Smooth muscle cell of the brain vasculature (primary cell): ENCODE results near the gene PHLDB1.

ENCODE experiments used
- DNase-seq: peaks from one replicate; pipeline ENCODE4 v3.0.0-alpha.2; 2012; ENCODE audit warnings: low read depth, low spot score

The PHLDB1 gene

DNA sequence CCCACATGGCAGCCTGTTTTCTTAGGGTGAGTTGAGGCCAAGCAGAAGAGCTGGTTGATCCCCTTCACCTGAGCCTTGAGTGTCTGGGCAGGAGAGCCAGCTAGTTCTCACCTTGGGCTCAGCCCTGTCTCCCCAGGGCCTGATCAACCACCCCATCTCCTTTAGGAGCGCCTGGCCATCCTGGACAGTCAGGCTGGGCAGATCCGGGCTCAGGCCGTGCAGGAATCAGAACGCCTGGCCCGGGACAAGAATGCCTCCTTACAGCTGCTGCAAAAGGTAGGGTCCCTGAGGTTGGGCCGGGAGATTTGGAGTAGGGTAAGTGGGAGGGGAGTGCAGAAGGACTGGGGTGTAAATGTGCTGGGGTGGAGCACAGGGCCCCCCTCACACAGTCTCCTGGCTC, 31.3 kb downstream of the PHLDB1 start:
- DNase-seq = no peak

GRCh38 chr11:118639899-118640298, 32.5 kb downstream of the PHLDB1 start:
- DNase-seq = no peak

DNA sequence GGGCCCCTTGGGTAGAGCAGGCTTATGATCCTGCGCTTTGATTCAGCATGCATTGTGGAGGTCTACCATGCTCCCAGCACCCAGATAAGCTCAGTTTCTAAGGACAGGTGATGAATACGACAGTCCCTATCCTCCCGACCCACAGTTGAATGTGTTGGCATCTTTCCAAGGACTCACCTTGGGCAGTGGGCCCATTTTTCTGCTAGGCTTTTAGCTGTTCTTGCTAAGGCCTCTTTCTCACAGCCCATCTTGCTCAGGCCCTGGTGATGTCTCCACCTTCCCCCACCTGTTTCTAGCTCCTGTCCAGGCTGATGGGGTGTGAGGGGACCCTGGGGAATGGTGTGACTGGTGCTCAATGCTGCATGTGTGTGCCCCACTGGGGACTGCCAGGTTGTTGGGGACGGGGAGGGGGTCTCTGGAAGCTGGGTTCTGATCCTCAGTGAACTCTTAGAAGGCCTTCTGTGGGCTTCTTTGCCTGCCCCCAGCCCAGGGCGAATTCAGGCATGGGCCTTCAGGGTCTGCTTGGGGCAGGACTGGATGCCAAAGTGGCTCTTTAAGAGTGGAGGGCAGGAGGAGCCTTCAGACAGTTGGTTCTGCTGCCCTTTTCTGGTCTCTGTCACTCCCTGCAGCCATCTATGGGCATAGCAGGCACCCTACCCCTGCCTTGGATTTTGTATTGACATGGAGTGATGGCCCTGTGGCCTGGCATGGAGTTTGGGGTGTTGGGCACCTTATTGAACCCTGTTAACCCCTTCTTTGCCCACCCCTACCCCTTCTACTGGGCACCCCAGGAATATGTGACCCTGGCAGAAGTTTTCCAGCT, 33.1 kb downstream of the PHLDB1 start:
- DNase-seq = no peak

- DNase-seq = no peak
Measured at GRCh38 chr11:118641397-118642019, 34.1 kb downstream of the PHLDB1 start.

- DNase-seq = no peak
Measured at GRCh38 chr11:118643142-118643994, 36.0 kb downstream of the PHLDB1 start.

DNA sequence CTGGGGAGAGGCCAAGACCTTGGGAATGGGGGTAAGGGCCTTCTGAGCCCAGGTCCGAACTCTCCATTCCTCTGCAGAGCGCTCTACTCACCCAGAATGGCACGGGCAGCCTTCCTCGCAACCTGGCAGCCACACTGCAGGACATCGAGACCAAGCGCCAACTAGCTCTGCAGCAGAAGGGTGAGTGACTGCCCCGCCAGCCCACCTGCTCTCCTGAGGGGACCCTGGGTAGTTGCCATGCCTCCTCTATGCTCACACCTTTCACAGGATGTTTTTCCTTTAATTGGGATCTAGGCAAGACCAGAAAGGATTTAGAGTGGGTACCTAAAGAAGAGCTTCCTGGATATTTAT, 36.6 kb downstream of the PHLDB1 start:
- DNase-seq = no peak

DNA sequence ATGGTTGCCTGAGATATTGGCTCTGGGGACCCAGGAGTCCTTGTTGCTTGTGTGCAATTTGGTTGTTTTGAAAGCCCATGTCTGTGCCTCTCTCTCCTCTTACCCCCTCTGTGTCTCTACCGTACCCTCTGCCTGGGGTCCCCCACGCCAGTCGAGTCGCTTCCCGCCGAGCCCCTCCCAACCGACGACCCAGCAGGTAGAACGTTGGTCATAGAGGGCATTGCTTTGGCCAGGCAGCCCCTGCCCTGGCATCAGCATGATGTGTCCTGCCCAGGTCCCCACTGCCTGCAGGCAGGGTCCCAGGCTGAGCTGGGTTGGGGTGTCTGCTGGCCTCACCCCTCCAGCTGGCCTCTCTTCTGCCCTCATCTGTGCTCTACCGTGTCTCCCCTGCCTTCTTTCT, 37.1 kb downstream of the PHLDB1 start:
- DNase-seq = no peak

GRCh38 chr11:118645066-118645715, 37.8 kb downstream of the PHLDB1 start:
- DNase-seq = no peak

GRCh38 chr11:118646393-118646792, 39.0 kb downstream of the PHLDB1 start:
- no peak for DNase-seq

GRCh38 chr11:118648291-118648690, 40.9 kb downstream of the PHLDB1 start:
- DNase-seq = no peak

GRCh38 chr11:118649941-118650340, 42.5 kb downstream of the PHLDB1 start:
- DNase-seq = no peak

- DNase-seq = no peak
Measured at GRCh38 chr11:118650366-118650765, 43.0 kb downstream of the PHLDB1 start.

DNA sequence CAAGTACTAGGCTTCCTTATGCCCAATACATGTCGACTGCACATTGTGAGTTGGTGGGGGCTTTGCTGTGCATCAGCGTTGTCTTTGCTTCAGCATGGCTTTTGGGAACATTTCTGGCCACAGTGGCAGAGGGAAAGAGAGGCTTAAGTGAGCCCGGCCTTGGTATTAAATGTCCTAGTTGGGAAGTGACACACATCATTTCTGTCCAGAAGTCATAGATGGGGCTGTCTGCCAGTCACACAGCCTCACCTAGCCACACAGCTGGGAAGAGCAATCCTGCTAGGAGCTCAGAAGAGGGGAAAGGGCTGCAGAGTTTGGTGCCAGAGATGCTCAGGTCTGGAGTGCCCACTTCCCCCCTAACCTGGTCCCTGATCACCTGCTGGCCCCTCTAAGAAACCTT, 44.4 kb downstream of the PHLDB1 start:
- no peak for DNase-seq

GRCh38 chr11:118652681-118653181, 45.3 kb downstream of the PHLDB1 start:
- no peak for DNase-seq

- DNase-seq = no peak
Measured at GRCh38 chr11:118653684-118654390, 46.4 kb downstream of the PHLDB1 start.

GRCh38 chr11:118655486-118656190, 48.2 kb downstream of the PHLDB1 start:
- DNase-seq = no peak

DNA sequence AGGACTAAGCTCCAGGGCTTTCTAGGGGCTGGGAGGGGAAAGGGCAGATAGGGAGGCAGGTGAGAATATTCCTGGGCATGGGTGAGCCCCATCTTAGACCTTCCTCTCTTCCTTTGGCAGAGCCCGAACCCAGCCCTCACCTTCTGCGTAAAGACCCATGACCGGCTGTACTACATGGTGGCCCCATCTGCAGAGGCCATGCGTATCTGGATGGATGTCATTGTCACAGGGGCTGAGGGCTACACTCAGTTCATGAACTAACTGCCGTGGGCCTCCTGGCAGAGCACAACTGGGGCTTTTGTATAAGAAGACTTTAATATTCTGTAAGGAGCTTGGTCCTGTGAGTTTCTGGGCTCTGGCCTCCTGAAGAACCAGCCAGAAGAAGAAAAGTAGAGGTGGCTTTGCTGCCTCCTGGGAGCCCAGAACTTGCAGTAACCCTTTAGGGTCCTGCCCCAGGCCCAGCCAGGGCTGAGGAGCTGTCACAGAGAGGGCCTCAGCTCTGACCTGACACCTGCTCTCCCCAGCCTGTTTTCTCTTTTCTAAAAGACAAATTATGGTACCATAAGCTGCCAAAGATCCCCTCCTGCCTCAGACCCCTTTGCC, 49.2 kb downstream of the PHLDB1 start:
- DNase-seq = no peak

DNA sequence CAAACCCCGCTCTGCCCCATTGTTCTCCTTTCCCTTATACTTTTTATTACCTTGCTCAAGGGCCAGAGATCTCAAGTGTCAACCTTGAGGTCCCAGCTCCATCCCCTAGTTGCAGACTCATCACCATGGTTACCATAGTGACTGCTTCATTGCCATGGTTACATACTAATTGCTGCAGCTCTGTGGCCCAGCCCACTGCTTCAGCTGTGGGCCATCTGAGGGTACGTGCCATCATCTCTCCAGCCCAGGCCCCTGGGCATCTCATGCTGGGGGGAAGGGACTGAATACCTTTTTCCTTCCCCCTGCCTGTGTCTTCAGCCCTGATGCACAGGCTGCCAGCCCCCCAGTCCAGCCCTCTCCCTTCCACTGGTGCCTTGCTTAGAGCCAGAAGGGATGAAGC, 49.8 kb downstream of the PHLDB1 start:
- DNase-seq = no peak

- no peak for DNase-seq
Measured at GRCh38 chr11:118657709-118658428, 50.5 kb downstream of the PHLDB1 start.
